GM21423 (cell line): ENCODE measurements around the gene TTC32.

ENCODE experiments used
- ATAC-seq: cut with Tn5 transposase; IDR thresholded peaks from one replicate; pipeline ENCODE4 v1.9.1; 2021; ENCODE audit warnings: mild to moderate bottlenecking, moderate library complexity; ENCODE audit not compliant: unreplicated experiment

The TTC32 gene

DNA sequence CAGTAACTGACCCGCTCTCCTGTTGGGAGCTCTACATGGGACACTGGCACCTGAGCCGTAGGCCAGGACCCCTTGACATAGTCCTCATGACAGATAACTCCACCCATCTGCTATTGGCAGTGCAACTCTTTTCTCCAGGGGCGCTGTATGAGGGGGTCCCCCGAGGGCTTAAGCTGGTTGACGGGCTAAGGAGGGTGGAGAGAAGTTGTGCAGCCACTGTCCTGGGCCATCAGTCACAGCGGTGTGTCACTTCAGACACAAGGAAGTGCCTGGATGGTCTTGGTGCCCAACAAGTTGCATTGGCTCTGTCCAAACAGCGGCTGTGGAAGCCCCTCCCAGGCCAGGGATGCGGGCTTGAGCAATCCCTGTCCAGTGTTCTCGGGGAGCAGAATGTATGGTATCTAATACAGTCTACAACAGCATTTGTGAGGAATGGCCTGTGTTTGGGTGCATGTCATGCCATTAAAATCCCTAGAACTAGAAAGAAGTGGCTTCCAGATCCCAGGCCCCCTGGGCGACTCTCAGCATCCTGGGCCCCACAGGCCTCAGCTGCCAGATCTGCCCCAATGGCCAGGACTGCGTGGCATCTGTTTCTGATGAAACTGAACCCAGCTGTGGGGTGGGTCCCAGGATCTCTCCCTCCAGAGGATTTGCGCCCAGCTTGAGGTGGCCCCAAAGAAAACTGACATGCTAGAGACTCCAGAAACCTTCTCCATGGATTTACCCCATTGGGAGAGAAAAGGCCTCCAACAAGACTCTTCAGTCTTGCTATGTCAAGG lies 23.3 kb downstream of the TTC32 start:
- no peak for ATAC-seq

DNA sequence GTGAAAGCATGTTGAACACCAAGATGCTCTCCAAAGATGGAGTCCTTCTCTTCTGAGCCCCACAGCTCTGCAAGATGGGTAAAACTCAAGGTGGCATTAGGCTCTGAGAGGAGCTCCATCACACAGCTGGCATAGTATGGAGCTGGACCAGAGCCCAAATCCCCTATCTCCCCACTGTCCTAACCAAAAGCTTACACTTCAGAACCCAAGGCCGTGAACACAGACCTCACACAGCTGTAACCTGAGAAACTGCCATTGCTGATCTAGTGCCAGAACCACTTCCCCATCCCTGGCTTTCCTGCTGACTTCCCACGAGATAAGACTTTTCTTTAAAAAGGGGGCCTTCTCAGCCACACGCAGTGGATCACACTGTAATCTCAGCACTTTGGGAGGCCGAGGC lies 25.0 kb downstream of the TTC32 start:
- ATAC-seq = no peak

DNA sequence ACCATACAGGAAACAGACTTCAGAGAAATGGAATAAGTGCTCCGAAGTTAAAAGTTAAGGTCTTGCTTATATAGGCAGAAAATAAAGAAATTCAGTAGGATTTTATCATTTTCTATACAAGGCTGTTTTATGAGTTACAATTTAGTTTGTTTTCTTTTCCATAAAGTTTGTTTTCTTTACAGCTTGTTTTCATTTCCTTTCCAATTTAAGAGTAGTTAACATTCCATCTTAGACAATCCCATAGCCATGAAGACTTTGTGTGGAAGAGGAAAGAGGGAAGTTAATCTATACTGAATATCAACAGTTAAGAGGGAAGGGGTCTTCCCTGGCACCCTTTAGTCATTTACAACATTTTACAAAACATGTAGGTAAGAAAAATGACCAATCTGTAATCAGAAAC lies 26.5 kb downstream of the TTC32 start:
- ATAC-seq = no peak

DNA sequence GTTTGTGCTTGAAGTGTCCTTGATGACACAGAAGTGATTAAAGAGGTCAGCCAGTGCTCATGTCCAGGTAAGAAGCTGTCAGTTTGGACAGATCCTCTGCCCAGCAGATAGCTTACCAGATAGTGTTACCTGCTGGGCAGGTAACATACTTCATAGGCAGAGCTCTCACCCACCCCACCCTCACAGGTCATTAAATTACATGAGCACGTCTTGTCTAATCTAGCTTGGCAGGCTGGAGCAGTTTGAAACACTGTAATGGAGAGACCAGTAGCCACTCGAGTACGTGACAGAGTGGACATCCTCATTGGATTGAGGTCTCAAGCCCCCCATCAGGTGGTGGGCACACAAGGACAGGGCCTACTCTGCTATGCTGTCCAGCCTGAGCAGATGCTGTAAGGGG lies 27.1 kb downstream of the TTC32 start:
- no peak for ATAC-seq

DNA sequence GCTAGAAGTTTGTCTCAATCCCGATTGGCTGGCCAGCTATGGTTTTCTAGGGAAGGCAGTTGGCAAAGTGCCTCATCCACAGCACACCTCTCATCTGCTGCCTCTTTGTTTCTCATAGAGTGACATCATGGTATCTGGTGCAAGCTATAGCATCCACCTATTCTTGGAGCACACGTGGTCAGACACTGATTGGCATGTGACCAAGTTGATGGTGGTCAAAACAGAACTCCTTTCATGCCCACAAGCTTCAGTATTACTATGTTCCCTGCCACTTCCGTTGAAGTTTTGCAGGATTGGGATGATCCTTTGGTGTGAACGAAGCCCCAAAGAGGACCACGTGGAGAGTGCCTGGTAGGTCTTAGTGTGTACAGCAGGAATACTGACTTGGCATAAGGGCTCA lies 28.8 kb downstream of the TTC32 start:
- ATAC-seq = no peak

DNA sequence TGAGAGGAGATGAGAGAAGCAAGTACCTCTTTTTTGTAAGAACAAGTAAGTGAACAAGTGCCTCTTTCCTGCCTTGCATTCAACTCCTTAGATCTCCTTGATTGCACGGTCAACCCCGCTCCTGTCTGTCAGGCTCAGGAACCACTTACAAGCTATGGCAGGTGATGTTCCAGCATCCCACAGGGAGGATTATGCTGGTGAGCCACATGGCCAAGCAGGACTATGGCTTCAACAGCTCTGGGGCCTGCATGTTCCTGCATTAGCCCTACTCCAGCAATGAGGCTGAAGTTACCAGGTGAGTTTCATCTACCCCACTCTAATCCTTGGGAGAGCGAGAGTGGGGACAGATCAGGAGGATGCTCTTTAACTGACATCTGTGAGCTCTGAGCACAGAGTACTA lies 29.5 kb downstream of the TTC32 start:
- no peak for ATAC-seq

DNA sequence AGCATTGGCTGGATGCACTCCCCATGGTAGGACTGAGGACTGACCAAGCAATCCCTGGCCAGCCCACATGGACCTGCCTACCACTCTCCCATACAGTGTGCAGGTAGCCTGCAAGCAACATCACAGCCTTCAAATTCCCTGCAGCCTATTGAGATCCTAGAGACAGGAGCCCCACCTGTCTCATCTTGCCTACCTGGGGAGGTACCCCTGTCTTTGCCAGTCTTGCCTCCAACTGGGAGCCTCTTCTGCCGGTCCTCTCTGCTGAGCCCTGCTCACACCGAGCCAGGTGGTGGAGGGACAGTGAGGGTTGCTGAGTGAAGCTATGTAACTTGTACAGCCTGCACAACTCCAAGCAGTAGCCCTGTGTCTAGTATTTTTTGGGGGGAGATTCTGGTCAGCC lies 29.9 kb downstream of the TTC32 start:
- ATAC-seq = no peak

DNA sequence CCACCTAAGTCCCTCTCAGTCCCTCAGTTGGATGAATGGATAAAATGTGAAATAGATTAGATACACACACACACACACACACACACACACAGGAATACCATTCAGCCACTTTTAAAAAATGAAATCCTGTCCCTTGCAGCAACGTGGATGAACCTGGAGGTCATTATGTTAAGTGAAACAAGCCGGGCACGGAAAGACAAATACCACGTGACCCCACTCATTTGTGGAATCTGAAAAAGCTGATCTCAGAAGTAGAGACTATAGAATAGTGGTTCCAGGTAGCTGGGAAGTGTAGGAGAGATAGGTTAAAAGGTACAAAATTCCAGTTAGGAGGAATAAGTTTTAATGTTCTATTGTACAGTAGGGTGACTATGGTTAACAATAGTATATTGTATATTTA lies 31.0 kb downstream of the TTC32 start:
- ATAC-seq = no peak

DNA sequence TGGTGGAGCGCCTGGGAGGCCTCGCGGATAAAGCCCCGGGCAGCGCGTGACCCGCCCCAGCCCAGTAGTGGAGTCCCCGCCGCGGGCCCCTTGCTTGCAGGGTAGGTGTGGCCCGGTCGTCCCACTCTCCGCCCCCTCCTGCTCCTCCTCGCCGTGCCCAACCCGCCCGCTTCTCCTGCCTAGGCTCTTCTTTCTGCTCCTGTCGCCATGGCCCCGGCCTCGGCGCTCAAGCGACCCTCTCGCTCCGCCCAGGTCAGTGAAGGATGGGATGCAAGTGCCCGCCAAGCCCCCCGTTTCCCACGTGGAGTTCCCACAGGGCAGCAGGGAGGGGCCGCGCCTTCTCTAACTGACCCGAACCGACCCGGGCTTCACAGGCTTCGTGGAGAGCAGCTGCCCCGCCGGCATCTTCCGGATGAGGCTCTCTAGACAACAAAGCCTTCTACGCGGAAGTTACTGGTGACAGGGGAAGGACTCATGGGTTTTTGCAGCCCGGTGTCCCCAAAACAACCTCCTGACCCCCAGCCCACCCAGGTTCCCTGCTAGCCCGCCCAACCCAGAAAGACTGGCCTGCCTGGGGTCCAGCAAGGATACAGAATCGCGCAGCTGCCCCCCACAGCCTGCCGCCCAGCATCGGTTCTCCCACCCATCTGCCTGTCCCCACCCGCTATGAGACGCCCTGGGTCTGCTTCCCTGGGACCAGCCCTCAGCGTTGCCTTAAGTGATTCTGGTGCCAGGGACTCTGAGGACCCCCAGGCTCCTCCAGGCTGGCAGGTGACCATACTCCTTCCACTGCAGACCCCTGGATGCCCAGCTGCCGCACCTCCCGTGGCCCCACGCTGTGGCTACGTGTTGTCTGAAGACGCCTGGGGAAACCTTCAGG lies 32.8 kb downstream of the TTC32 start:
- peak; percentile 68 for ATAC-seq

DNA sequence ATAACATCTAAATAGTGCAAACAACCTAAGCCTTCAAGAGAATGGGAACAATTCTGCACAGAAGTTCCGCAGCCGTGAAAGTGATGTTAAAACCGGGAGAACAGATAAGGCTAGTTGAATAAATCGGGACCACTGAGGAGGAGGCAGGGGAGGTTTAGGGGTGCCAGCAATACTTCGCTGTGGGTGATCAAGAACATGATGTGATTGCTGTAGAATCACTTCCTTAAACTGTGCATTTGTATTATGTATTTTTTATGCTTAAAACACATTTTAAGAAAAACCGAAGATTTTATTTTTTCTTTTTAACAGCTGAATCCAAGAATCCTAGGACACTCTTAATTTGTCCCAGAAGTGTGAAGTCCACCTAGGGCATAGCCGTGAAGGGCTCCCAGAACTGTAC lies 33.6 kb downstream of the TTC32 start:
- ATAC-seq = no peak

DNA sequence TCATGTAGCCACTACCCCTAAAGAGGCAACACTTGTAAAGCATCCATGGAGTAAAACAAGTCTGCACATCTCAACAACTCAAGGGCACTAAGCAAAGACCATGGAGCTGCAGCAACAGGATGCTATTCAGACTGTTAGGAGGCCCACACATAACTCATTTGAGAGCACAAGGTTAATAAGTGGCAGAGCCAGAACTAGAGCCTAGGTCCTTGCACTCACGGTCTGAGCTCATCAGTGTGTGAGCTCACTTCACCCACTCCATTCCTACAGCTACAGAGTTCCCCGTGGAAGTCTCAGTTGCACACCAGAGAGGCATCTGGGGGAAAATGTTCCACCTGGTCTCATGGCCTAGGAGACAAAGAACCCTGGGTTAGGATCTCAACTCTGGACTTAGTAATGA lies 35.0 kb downstream of the TTC32 start:
- peak; percentile 41 for ATAC-seq

DNA sequence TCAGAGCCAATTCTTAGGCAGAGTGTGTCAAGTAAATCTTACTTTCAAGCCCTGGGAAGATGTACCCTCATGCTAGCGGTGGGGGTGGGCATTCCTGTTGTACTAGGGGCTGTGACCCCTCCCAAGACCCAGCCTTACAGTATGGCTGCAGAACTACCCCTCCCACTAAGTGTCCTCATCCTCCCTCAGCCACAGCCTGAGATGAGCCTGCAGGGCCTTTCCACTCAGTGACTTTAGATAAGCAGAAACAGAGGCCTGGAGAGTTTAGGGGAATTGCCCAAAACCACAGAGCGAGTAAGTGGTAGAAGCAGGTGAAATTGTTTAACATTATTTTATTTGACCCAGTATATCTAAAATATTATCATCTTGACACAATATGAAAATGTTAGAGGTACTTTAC lies 36.6 kb downstream of the TTC32 start:
- peak; percentile 26 for ATAC-seq

DNA sequence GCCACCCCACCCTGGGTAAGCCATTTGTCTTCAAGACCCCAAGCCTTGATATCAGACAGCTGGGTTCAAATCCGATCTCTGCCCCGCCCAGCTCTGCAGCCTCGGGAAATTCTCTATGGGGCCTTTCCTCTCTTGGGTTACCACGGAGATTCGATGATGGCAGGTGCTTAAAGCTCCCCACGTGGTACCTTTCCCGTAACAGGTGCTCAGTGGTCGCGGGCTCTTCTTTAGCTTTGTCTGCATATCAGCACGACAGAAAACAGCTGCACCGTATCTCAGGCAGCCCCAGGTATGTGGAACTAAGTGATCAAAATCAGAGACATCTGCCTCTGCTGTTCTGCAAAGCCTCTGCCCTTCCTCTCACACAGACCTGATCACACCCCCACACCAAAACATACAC lies 37.4 kb downstream of the TTC32 start:
- no peak for ATAC-seq

DNA sequence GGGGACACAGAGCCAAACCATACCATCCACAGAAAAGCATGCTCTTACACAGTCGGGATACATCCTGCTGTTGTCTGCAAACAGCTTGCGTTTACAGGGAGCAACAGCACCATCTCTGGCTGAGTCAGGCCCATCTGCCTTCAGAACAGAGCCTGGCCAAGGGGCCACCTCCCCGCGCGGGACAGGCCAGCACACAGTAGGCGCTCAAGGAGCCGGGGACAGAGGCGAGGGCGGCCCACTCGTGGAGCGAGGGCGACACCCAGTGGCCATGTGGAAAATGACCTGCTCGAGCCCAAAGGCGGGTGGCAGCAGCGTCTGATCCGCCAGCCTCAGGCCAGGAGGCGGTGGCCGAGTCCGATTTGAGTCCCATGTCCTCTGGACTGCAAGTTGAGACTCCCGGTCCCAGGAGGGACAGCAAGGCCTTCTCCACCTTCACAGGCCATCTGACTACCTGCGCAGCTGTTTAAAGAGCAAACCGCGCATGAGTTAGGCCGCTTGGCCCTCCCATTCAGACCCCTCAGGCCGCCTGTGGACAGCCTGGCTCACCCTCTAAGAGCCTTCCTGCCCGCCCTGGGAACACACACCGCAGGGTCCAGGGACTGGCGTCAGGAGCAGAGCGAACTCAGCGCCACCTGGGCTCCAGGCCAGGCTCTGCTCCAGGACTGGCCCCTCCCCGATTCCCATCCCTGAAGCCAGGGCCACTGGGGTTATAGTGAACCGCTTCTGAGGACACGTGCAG lies 38.3 kb downstream of the TTC32 start:
- peak; percentile 67 for ATAC-seq

DNA sequence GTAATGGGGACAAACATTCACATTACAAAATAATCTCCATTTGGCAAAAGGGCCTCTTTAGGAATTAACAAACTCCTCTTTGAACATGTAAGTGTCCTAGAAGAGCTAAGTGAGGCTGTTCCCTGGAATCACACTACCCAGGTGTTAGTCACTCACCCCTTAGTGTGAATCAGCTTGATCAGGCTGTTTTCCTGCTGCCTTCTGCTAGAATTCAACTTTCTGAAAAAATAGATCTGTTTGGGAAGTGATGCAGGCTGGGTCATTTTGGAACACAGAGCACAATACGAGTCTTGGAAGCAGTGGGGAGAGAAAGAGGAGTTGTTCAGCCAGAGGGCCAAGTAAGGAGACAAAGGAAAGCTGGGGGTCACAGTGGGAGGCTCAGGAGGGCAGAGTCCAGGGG lies 40.0 kb downstream of the TTC32 start:
- ATAC-seq = no peak

DNA sequence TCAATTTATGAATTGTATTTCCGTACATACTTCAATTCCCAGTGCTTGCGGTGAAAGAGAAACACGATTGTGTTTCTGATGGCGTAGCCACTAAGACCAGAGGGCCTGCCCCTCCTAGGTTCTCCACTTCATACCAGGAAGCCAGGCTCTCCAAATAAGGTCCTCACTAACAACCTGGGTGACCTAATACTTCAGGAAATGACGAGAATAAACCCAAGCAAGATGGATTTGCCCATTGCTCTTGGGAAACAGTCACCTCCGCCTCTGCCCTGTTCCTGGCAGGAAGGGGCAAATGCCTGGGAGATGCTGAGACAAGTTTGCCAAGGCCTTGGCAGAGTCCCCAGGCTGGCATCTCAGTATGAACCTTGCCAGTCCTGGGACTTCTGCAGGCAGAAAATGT lies 41.8 kb downstream of the TTC32 start:
- no peak for ATAC-seq

DNA sequence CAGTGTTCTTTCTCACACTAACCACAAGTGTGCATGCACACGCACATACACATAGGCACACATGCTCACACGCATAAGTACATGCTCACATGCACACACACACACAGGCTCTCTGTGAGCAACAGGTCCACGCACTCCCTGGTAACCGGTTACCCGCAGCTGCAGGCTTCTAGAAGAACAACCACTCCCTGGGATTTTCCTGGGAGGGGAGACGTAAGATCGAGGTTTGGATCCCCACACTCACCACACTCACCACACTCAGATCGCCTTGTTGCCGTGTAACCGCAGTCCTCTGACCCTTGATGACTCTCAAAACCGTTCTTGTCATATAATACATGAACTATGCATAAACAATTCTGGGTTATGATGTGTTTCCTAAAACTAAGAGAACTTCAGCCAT lies 42.2 kb downstream of the TTC32 start:
- ATAC-seq = no peak

DNA sequence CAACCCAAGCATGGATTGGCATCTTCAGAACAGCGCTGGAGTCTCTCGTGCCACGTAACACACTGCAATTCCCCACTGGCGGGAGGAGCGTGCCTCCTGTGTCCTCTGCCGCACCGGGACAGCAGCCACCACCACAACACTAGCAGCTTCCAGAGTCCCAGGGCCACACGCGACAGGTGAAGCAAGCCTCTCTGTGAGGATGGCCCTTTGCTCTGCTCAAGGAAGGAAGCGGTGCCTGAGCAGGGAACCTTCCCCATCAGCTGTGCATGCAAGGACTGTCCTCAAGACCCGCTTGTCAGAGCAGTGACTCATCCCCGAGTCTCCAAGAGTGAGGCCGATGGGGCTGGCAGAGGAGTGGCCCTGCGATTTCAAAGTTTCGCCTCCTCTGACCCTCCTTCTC lies 44.0 kb downstream of the TTC32 start:
- ATAC-seq = no peak

DNA sequence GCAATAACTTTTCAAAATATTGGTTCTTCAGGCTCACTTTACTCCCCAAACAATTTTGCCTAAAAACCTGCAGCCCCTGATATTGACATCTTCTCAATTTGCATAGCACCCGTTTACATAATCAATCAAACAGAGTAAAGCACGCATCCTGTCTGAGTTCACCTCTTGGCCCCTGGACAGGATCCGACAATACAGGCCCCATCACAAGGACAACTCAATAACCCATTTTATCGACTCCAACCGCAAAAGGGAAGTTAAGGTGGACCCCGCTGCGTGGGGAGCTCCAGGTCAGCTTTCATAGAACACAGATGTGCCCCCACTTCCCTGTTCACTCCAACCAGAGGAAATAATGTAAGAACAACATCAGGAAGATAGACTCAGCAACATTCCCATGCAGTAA lies 44.7 kb downstream of the TTC32 start:
- ATAC-seq = no peak

DNA sequence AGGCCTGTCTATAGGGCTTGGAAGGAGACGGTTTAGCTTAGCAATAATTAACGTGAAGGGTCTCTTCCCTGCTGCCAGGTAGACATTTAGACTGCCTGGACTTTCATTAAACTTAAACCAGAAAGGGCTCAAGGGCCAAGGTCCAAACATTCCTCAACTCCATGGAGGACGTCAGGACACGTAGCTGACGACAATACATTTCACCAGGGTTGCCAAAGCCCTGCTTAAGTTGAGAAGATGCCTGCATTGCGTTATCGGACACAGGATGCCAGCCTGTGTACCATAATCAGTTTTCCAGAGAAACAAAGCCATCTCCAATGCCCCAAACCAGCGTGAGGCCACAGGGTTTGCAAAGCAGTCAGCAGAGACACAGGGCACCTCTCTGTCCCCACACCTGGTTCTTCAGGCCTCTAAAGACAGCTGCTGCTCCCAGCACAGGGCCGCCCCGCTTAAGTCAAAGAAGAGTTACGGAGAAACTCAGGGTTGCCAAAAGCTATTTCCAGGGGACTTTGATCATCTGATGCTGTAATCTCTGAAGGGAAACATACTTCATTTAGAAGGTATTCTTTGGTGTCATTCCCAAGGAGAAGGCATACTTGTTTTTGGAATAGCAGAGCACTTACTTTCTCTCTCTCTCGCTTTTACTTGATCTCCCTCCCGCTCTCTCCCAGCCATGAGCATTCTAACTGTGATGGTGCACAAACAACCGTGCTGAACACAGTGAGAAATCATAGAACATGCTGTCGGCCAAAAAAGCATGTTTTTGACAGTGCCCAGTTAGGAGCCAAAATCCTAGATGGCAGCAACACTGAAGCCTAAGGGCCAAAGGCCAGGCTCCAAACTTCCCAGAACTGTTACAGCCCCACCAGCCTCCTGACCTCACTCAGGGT lies 46.0 kb downstream of the TTC32 start:
- ATAC-seq = no peak
